ENCODE data around the gene SFN. TPM values are rescaled to one million over a fixed set of nuclear protein-coding genes. Genes with fewer than 3 reads are reported as not detected.

The SFN gene
- polyA plus RNA-seq, 2 of the 4 experiments (the other 2 are of a cell fraction), result 39.8 to 141 TPM

DNA sequence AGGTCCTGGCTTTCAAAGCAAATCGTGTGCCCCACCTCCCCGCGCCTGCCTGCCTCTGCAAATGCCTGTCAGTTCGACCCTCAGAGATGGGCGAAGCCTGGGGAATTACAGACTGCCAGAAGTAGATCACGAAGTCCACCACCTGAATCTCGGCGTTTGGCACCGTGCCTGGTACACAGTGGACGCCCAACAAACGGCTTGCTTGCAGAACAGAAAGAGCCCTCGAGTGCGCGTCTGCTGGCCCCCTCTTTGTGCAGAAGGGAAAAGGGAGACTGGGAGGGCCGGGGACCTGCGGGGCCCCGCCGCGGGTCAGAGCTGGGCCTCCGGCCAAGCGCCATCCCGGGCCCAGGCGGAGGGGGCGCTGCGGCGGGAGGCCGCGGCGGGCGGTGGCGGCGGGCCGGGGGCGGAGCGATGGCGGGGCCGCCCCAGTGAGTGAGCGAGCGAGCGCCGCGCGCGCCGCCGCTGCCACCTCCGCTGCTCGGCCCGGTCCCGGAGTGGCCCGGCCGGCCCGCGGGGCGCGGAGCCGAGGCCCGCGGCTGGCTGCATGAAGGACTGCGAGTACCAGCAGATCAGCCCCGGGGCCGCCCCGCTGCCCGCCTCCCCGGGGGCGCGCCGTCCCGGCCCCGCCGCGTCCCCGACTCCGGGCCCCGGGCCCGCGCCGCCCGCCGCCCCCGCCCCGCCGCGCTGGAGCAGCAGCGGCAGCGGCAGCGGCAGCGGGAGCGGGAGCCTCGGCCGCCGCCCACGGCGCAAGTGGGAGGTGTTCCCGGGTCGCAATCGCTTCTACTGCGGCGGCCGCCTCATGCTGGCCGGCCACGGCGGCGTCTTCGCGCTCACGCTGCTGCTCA, 36.5 kb upstream of the SFN start, which contains the start of gene ZDHHC18:
Gene ZDHHC18 (plus strand): TSS at position 428 of the 845 bp plus-strand sequence. CDS start 117 bp downstream, at position 545.
- Histone ChIP-seq H3K4me2 (peak within 1 kb of the TSS; percentile 80), H3K9me3 (no peaks in the 10 kb centered on the region), H3K27ac (peak within 1 kb of the TSS; percentile 75 to 91), H3K4me3 (peak within 1 kb of the TSS; percentile 94), H3K4me1 (peaks cover 28% of the 10 kb centered on the region)
- WGBS (ENCODE audit: missing lambda C conversion rate), result 0% methylated on average over 16 of the region's 107 CpGs
- DNase-seq (ENCODE audit: low read depth in 1 of 2, low spot score in 1 of 2) (peak; percentile 39 to 42), FAIRE-seq (no peak), ATAC-seq (peak; percentile 83 to 87)
- CTCF ChIA-PET, result interaction anchor here (0.7 to 1.7 kb wide), 8 partner anchors 9 to 60 kb away, joined by 3 to 6 read pairs (median 3); partner anchors contain the start of gene SFN
- 0 out of 3 replicates have a peak, but pooled peaks have one; percentile 6 for TF ChIP-seq SMC3 (IDR thresholded peaks at IDR 0.05)
- TF ChIP-seq, protein P1, sequence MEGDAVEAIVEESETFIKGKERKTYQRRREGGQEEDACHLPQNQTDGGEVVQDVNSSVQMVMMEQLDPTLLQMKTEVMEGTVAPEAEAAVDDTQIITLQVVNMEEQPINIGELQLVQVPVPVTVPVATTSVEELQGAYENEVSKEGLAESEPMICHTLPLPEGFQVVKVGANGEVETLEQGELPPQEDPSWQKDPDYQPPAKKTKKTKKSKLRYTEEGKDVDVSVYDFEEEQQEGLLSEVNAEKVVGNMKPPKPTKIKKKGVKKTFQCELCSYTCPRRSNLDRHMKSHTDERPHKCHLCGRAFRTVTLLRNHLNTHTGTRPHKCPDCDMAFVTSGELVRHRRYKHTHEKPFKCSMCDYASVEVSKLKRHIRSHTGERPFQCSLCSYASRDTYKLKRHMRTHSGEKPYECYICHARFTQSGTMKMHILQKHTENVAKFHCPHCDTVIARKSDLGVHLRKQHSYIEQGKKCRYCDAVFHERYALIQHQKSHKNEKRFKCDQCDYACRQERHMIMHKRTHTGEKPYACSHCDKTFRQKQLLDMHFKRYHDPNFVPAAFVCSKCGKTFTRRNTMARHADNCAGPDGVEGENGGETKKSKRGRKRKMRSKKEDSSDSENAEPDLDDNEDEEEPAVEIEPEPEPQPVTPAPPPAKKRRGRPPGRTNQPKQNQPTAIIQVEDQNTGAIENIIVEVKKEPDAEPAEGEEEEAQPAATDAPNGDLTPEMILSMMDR (IDR thresholded peaks at IDR 0.05), result peak; percentile 73
- no peak for TF ChIP-seq RCOR1 (IDR thresholded peaks at IDR 0.05; ENCODE audit: low read depth, low read length)
- TF ChIP-seq, protein P2, sequence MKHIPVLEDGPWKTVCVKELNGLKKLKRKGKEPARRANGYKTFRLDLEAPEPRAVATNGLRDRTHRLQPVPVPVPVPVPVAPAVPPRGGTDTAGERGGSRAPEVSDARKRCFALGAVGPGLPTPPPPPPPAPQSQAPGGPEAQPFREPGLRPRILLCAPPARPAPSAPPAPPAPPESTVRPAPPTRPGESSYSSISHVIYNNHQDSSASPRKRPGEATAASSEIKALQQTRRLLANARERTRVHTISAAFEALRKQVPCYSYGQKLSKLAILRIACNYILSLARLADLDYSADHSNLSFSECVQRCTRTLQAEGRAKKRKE (CRISPR knock-in tag; IDR thresholded peaks at IDR 0.05; ENCODE audit: low read depth), result no peak
- TF ChIP-seq JUN (IDR thresholded peaks at IDR 0.05), result peak in 1 of 2 experiments; percentile 54; a peak in 3 of 5 replicates
- TF ChIP-seq KDM1A (IDR thresholded peaks at IDR 0.05; ENCODE audit: low read depth), result no peak
- TF ChIP-seq, protein P3, sequence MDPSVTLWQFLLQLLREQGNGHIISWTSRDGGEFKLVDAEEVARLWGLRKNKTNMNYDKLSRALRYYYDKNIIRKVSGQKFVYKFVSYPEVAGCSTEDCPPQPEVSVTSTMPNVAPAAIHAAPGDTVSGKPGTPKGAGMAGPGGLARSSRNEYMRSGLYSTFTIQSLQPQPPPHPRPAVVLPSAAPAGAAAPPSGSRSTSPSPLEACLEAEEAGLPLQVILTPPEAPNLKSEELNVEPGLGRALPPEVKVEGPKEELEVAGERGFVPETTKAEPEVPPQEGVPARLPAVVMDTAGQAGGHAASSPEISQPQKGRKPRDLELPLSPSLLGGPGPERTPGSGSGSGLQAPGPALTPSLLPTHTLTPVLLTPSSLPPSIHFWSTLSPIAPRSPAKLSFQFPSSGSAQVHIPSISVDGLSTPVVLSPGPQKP (IDR thresholded peaks at IDR 0.05; ENCODE audit: low read depth, low read length), result no peak
- peak; percentile 73 for TF ChIP-seq POLR2A (IDR thresholded peaks at IDR 0.05; ENCODE audit: low read length)
- no peak for TF ChIP-seq PHF8 (IDR thresholded peaks at IDR 0.05; ENCODE audit: borderline replicate concordance, low read depth)
- no peak for TF ChIP-seq NR3C1 (IDR thresholded peaks at IDR 0.05)
- TF ChIP-seq RAD21 (conservative IDR thresholded peaks at IDR 0.05 in 1 of 2, IDR thresholded peaks at IDR 0.05 in 1 of 2), result no peak
- no peak for TF ChIP-seq FOSL2 (IDR thresholded peaks at IDR 0.05)
- no peak for TF ChIP-seq FOSL2 (CRISPR knock-in tag; IDR thresholded peaks at IDR 0.05)
- TF ChIP-seq FOXS1 (CRISPR knock-in tag; IDR thresholded peaks at IDR 0.05), result no peak
- TF ChIP-seq RFX5 (IDR thresholded peaks at IDR 0.05), result no peak
- TF ChIP-seq, protein P4, sequence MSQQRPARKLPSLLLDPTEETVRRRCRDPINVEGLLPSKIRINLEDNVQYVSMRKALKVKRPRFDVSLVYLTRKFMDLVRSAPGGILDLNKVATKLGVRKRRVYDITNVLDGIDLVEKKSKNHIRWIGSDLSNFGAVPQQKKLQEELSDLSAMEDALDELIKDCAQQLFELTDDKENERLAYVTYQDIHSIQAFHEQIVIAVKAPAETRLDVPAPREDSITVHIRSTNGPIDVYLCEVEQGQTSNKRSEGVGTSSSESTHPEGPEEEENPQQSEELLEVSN (IDR thresholded peaks at IDR 0.05; ENCODE audit: borderline replicate concordance, low read depth), result peak; percentile 41; the same call in 1 of the 2 replicates
- TF ChIP-seq, protein P5, sequence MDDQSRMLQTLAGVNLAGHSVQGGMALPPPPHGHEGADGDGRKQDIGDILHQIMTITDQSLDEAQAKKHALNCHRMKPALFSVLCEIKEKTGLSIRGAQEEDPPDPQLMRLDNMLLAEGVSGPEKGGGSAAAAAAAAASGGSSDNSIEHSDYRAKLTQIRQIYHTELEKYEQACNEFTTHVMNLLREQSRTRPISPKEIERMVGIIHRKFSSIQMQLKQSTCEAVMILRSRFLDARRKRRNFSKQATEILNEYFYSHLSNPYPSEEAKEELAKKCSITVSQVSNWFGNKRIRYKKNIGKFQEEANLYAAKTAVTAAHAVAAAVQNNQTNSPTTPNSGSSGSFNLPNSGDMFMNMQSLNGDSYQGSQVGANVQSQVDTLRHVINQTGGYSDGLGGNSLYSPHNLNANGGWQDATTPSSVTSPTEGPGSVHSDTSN (IDR thresholded peaks at IDR 0.05), result no peak
- TF ChIP-seq, protein P6, sequence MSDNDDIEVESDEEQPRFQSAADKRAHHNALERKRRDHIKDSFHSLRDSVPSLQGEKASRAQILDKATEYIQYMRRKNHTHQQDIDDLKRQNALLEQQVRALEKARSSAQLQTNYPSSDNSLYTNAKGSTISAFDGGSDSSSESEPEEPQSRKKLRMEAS (IDR thresholded peaks at IDR 0.05), result 0 out of 2 replicates have a peak, but pooled peaks have one; percentile 27
- POLR2A ChIA-PET, result interaction anchor here (0.6 to 1.0 kb wide), 3 partner anchors 23 to 190 kb away, joined by 3 to 7 read pairs (median 6); no protein-coding TSS in a partner anchor
